WTC11 (cell line): ENCODE results near the gene PCDHGA1. TPM values are rescaled to one million over a fixed set of nuclear protein-coding genes. Genes with fewer than 3 reads are reported as not detected.

Source experiments
- ATAC-seq: fragments of 200-7000 bp; cut with Tn5 transposase; 2 replicates; pipeline ENCODE4 v1.10.0; 2021; ENCODE audit warnings: mild to moderate bottlenecking, moderate library complexity
- CTCF ChIA-PET: fragments of 300-600 bp; sonication (Branson Sonifier 250); formaldehyde crosslinking; loops from one replicate; lab custom pipeline; 2021; ENCODE audit warnings: antibody characterized with exemption; lab: Charles Lee
- POLR2A ChIA-PET: fragments of 350-600 bp; sonication (Branson Sonifier 250); formaldehyde crosslinking; loops from one replicate; lab custom pipeline; 2021; ENCODE audit warnings: antibody characterized with exemption; lab: Charles Lee
- DNase-seq: peaks from one replicate; pipeline ENCODE4 v3.0.0; 2021; ENCODE audit warnings: low spot score
- H3K27ac Mint-ChIP-seq: 2 replicates; pipeline ENCODE4 v1.8.0; 2021; ENCODE audit warnings: mixed read lengths
- H3K27me3 Mint-ChIP-seq: 2 replicates; pipeline ENCODE4 v1.8.0; 2021; ENCODE audit warnings: low read depth, mild to moderate bottlenecking, moderate library complexity, mixed read lengths
- H3K36me3 Mint-ChIP-seq: 2 replicates; pipeline ENCODE4 v1.8.0; 2021; ENCODE audit warnings: mixed read lengths
- H3K4me1 Mint-ChIP-seq: 2 replicates; pipeline ENCODE4 v1.8.0; 2022; ENCODE audit warnings: mixed read lengths
- H3K4me3 Mint-ChIP-seq: 2 replicates; pipeline ENCODE4 v1.8.0; 2021; ENCODE audit warnings: mild to moderate bottlenecking, moderate library complexity, mixed read lengths
- H3K9me3 Mint-ChIP-seq: 2 replicates; pipeline ENCODE4 v1.8.0; 2021; ENCODE audit warnings: mixed read lengths
- ARID4B ChIP-seq: sonication (generic); formaldehyde crosslinking; IDR thresholded peaks from 2 replicates; pipeline ENCODE4 v1.8.0; 2023; ENCODE audit warnings: missing genetic modification reagents, mild to moderate bottlenecking, borderline replicate concordance
- ATF6 ChIP-seq: sonication (generic); formaldehyde crosslinking; IDR thresholded peaks from 2 replicates; pipeline ENCODE4 v1.8.1; 2023; ENCODE audit warnings: mild to moderate bottlenecking, missing genetic modification reagents
- CREM ChIP-seq: sonication (generic); formaldehyde crosslinking; IDR thresholded peaks from 2 replicates; pipeline ENCODE4 v1.8.1; 2022; ENCODE audit warnings: mild to moderate bottlenecking, missing genetic modification reagents, moderate library complexity
- ETV6 ChIP-seq: sonication (generic); formaldehyde crosslinking; IDR thresholded peaks from 2 replicates; pipeline ENCODE4 v1.8.1; 2022; ENCODE audit warnings: mild to moderate bottlenecking, missing genetic modification reagents
- FOXP1 ChIP-seq: sonication (generic); formaldehyde crosslinking; IDR thresholded peaks from 2 replicates; pipeline ENCODE4 v1.8.0; 2022; ENCODE audit warnings: missing genetic modification reagents, mild to moderate bottlenecking, moderate library complexity, borderline replicate concordance
- FOXP4 ChIP-seq: sonication (generic); formaldehyde crosslinking; IDR thresholded peaks from 2 replicates; pipeline ENCODE4 v1.8.0; 2022; ENCODE audit warnings: mild to moderate bottlenecking, missing genetic modification reagents
- GRHL2 ChIP-seq: fragments of 250-450 bp; sonication (Bioruptor Pico); IDR thresholded peaks from 2 replicates; pipeline ENCODE4 v1.8.0; 2022; ENCODE audit warnings: mild to moderate bottlenecking, moderate library complexity; ENCODE audit not compliant: insufficient replicate concordance, severe bottlenecking
- KAT7 ChIP-seq: sonication (generic); formaldehyde crosslinking; IDR thresholded peaks from 2 replicates; pipeline ENCODE4 v1.8.1; 2023; ENCODE audit warnings: missing genetic modification reagents, mild to moderate bottlenecking, borderline replicate concordance
- NFYB ChIP-seq: sonication (generic); formaldehyde crosslinking; conservative IDR thresholded peaks from 2 replicates; pipeline ENCODE4 v1.8.0; 2022; ENCODE audit warnings: low read depth, missing genetic modification reagents
- NR1H2 ChIP-seq: sonication (generic); formaldehyde crosslinking; IDR thresholded peaks from 2 replicates; pipeline ENCODE4 v1.9.0; 2021; ENCODE audit warnings: mild to moderate bottlenecking, moderate library complexity, missing genetic modification reagents
- OVOL2 ChIP-seq: fragments of 250-450 bp; sonication (Bioruptor Pico); IDR thresholded peaks from 2 replicates; pipeline ENCODE4 v1.9.0; 2021; ENCODE audit warnings: mild to moderate bottlenecking, borderline replicate concordance
- PREB ChIP-seq: sonication (generic); formaldehyde crosslinking; IDR thresholded peaks from 2 replicates; pipeline ENCODE4 v1.8.1; 2022; ENCODE audit warnings: mild to moderate bottlenecking, missing genetic modification reagents, moderate library complexity, borderline replicate concordance
- RELA ChIP-seq: sonication (generic); formaldehyde crosslinking; IDR thresholded peaks from 2 replicates; pipeline ENCODE4 v1.8.1; 2022; ENCODE audit warnings: missing genetic modification reagents, mild to moderate bottlenecking, borderline replicate concordance
- SP1 ChIP-seq: sonication (generic); formaldehyde crosslinking; conservative IDR thresholded peaks from 2 replicates; pipeline ENCODE4 v1.8.1; 2022; ENCODE audit warnings: missing genetic modification reagents
- ZBTB21 ChIP-seq: sonication (generic); formaldehyde crosslinking; IDR thresholded peaks from 2 replicates; pipeline ENCODE4 v1.8.1; 2023; ENCODE audit warnings: mild to moderate bottlenecking, missing genetic modification reagents, borderline replicate concordance
- ZNF138 ChIP-seq: sonication (generic); formaldehyde crosslinking; conservative IDR thresholded peaks from 2 replicates; pipeline ENCODE4 v1.8.1; 2022; ENCODE audit warnings: mild to moderate bottlenecking, moderate library complexity, missing genetic modification reagents
- ZNF425 ChIP-seq: fragments of 250-450 bp; sonication (Bioruptor Pico); conservative IDR thresholded peaks from 2 replicates; pipeline ENCODE4 v1.9.0; 2021; ENCODE audit warnings: mild to moderate bottlenecking
- total RNA-seq: library from RNA; stranded (reverse); gene quantifications from 3 replicates; pipeline ENCODE4 v1.2.3, GENCODE V29; 2021
- TF ChIP-seq, protein P1 (sequence below): sonication (generic); formaldehyde crosslinking; IDR thresholded peaks from 2 replicates; pipeline ENCODE4 v1.8.1; 2022; ENCODE audit warnings: mild to moderate bottlenecking, moderate library complexity, missing genetic modification reagents
- TF ChIP-seq, protein P2 (sequence below): sonication (generic); formaldehyde crosslinking; IDR thresholded peaks from 2 replicates; pipeline ENCODE4 v1.8.0; 2022; ENCODE audit warnings: mild to moderate bottlenecking, missing genetic modification reagents
- TF ChIP-seq, protein P3 (sequence below): fragments of 250-450 bp; sonication (Bioruptor Pico); IDR thresholded peaks from 2 replicates; pipeline ENCODE4 v2.1.2; 2022; ENCODE audit warnings: mild to moderate bottlenecking, moderate library complexity

Gene PCDHGA1
- total RNA-seq, 1 experiment from 2014 or later, result 1.5 TPM

GRCh38 chr5:141484641-141485311 lies 154.5 kb downstream of the PCDHGA1 start, which contains the start of gene PCDHGC4:
PCDHGC4 (plus strand) TSS chr5:141485030; CDS start chr5:141485174, 144 bp downstream.
- Mint-ChIP-seq H3K27ac (peak within 1 kb of the TSS; percentile 90), H3K4me3 (peak within 1 kb of the TSS; percentile 71), H3K36me3 (peaks cover 9% of the 10 kb centered on the region), H3K9me3 (no peaks in the 10 kb centered on the region), H3K4me1 (peaks cover 60% of the 10 kb centered on the region), H3K27me3 (peaks cover 33% of the 10 kb centered on the region)
- CTCF ChIA-PET, result interaction anchor here (0.5 to 4.6 kb wide), 22 partner anchors 9 to 390 kb away, joined by 3 to 42 read pairs (median 6); partner anchors contain the start of genes PCDHB14, PCDHB15, PCDHB16 and PCDHB2
- peak; percentile 84 for DNase-seq
- POLR2A ChIA-PET, result interaction anchor here (0.8 to 2.8 kb wide), 5 partner anchors 8 to 71 kb away, joined by 3 to 17 read pairs (median 4); partner anchors contain the start of gene PCDHGA10
- ATAC-seq, result peak; percentile 89
- TF ChIP-seq SP1 (CRISPR knock-in tag), result 0 out of 2 replicates have a peak, but pooled peaks have one; percentile 24
- no peak for TF ChIP-seq ZBTB21 (CRISPR knock-in tag)
- no peak for TF ChIP-seq FOXP1 (CRISPR knock-in tag)
- TF ChIP-seq ETV6 (CRISPR knock-in tag), result no peak; the same call in 1 of the 2 replicates
- no peak for TF ChIP-seq ZNF138 (CRISPR knock-in tag)
- TF ChIP-seq ZNF425 (CRISPR knock-in tag), result no peak
- TF ChIP-seq NFYB, result peak; percentile 47; the same call in 1 of the 2 replicates
- TF ChIP-seq, protein P1, sequence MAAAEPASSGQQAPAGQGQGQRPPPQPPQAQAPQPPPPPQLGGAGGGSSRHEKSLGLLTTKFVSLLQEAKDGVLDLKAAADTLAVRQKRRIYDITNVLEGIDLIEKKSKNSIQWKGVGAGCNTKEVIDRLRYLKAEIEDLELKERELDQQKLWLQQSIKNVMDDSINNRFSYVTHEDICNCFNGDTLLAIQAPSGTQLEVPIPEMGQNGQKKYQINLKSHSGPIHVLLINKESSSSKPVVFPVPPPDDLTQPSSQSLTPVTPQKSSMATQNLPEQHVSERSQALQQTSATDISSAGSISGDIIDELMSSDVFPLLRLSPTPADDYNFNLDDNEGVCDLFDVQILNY (CRISPR knock-in tag), result no peak
- no peak for TF ChIP-seq FOXP4 (CRISPR knock-in tag)
- TF ChIP-seq, protein P2, sequence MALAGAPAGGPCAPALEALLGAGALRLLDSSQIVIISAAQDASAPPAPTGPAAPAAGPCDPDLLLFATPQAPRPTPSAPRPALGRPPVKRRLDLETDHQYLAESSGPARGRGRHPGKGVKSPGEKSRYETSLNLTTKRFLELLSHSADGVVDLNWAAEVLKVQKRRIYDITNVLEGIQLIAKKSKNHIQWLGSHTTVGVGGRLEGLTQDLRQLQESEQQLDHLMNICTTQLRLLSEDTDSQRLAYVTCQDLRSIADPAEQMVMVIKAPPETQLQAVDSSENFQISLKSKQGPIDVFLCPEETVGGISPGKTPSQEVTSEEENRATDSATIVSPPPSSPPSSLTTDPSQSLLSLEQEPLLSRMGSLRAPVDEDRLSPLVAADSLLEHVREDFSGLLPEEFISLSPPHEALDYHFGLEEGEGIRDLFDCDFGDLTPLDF (CRISPR knock-in tag), result no peak
- TF ChIP-seq RELA (CRISPR knock-in tag), result no peak
- TF ChIP-seq ATF6, result no peak
- no peak for TF ChIP-seq GRHL2 (CRISPR knock-in tag)
- TF ChIP-seq PREB (CRISPR knock-in tag), result no peak
- TF ChIP-seq CREM (CRISPR knock-in tag), result 0 out of 2 replicates have a peak, but pooled peaks have one; percentile 5
- no peak for TF ChIP-seq NR1H2 (CRISPR knock-in tag)
- TF ChIP-seq OVOL2 (CRISPR knock-in tag), result no peak
- TF ChIP-seq, protein P3, sequence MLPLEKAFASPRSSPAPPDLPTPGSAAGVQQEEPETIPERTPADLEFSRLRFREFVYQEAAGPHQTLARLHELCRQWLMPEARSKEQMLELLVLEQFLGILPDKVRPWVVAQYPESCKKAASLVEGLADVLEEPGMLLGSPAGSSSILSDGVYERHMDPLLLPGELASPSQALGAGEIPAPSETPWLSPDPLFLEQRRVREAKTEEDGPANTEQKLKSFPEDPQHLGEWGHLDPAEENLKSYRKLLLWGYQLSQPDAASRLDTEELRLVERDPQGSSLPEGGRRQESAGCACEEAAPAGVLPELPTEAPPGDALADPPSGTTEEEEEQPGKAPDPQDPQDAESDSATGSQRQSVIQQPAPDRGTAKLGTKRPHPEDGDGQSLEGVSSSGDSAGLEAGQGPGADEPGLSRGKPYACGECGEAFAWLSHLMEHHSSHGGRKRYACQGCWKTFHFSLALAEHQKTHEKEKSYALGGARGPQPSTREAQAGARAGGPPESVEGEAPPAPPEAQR (CRISPR knock-in tag), result no peak
- no peak for TF ChIP-seq KAT7 (CRISPR knock-in tag)
- TF ChIP-seq ARID4B (CRISPR knock-in tag), result 0 out of 2 replicates have a peak, but pooled peaks have one; percentile 15
